Astrocyte (in vitro differentiated cells and primary cell): Measurements from ENCODE around the gene GSN. TPM values are rescaled to one million over a fixed set of nuclear protein-coding genes. Genes with fewer than 3 reads are reported as not detected.

Experiments used
- DNase-seq: peaks from one replicate; pipeline ENCODE4 v3.0.0-alpha.2; 2010; ENCODE audit warnings: low read depth
- FAIRE-seq: peaks from 2 replicates; lab custom pipeline; 2011; peaks lifted over from hg19 to GRCh38; lab: Jason Lieb, UNC
- H2AFZ ChIP-seq: 2 replicates; pipeline ENCODE4 v1.6.0; 2012; ENCODE audit warnings: low read depth, low read length, inconsistent platforms
- H3K27ac ChIP-seq: 2 replicates; pipeline ENCODE4 v1.5.1; 2011; ENCODE audit warnings: low read depth, low read length, inconsistent platforms
- H3K27me3 ChIP-seq: 2 replicates; pipeline ENCODE4 v1.6.0; 2011; ENCODE audit warnings: low read length, inconsistent platforms; ENCODE audit not compliant: insufficient read depth
- H3K36me3 ChIP-seq: 2 replicates; pipeline ENCODE4 v1.5.1; 2011; ENCODE audit warnings: low read length, inconsistent platforms; ENCODE audit not compliant: insufficient read depth
- H3K4me1 ChIP-seq: 2 replicates; pipeline ENCODE4 v1.5.1; 2011; ENCODE audit warnings: low read length, inconsistent platforms; ENCODE audit not compliant: insufficient read depth
- H3K4me2 ChIP-seq: 2 replicates; pipeline ENCODE4 v1.6.0; 2012; ENCODE audit warnings: low read length, inconsistent platforms
- H3K4me3 ChIP-seq: 2 replicates; pipeline ENCODE4 v1.5.1; 2011; ENCODE audit warnings: low read depth, mild to moderate bottlenecking, low read length, inconsistent platforms; ENCODE audit not compliant: insufficient read depth
- H3K79me2 ChIP-seq: 2 replicates; pipeline ENCODE4 v1.6.0; 2012; ENCODE audit warnings: mild to moderate bottlenecking, low read length, inconsistent platforms; ENCODE audit not compliant: insufficient read depth
- H3K9ac ChIP-seq: 2 replicates; pipeline ENCODE4 v1.6.0; 2012; ENCODE audit warnings: mild to moderate bottlenecking, low read length, inconsistent platforms
- H3K9me3 ChIP-seq: 2 replicates; pipeline ENCODE4 v1.5.1; 2012; ENCODE audit warnings: low read depth, mild to moderate bottlenecking, low read length, inconsistent platforms; ENCODE audit not compliant: insufficient read depth
- H4K20me1 ChIP-seq: 2 replicates; pipeline ENCODE4 v1.6.0; 2012; ENCODE audit warnings: low read length, inconsistent platforms; ENCODE audit not compliant: insufficient read depth
- H3K27ac Mint-ChIP-seq: one replicate; pipeline ENCODE4 v1.8.0; 2021; ENCODE audit warnings: mild to moderate bottlenecking, mixed read lengths; ENCODE audit not compliant: unreplicated experiment
- H3K27me3 Mint-ChIP-seq: one replicate; pipeline ENCODE4 v1.8.0; 2021; ENCODE audit warnings: low read depth, mixed read lengths; ENCODE audit not compliant: unreplicated experiment
- H3K36me3 Mint-ChIP-seq: one replicate; pipeline ENCODE4 v1.8.0; 2021; ENCODE audit warnings: low read depth, mixed read lengths; ENCODE audit not compliant: unreplicated experiment
- H3K4me1 Mint-ChIP-seq: one replicate; pipeline ENCODE4 v1.8.0; 2021; ENCODE audit warnings: low read depth, mixed read lengths; ENCODE audit not compliant: unreplicated experiment
- H3K4me3 Mint-ChIP-seq: one replicate; pipeline ENCODE4 v1.8.0; 2021; ENCODE audit warnings: mild to moderate bottlenecking, moderate library complexity, mixed read lengths; ENCODE audit not compliant: unreplicated experiment
- H3K9me3 Mint-ChIP-seq: one replicate; pipeline ENCODE4 v1.8.0; 2021; ENCODE audit warnings: mild to moderate bottlenecking, mixed read lengths; ENCODE audit not compliant: unreplicated experiment
- CTCF ChIP-seq: IDR thresholded peaks from 2 replicates; pipeline ENCODE4 v1.5.1; 2011; ENCODE audit warnings: low read depth, mild to moderate bottlenecking, inconsistent platforms, low read length, moderate library complexity; ENCODE audit not compliant: insufficient read depth
- EZH2 ChIP-seq: IDR thresholded peaks from 2 replicates; pipeline ENCODE4 v1.6.1; 2012; ENCODE audit warnings: mild to moderate bottlenecking, low read length, inconsistent platforms; ENCODE audit not compliant: insufficient read depth
- total RNA-seq: library from RNA; stranded (reverse); gene quantifications from 2 replicates; pipeline ENCODE4 v1.2.1, GENCODE V29; 2021

GSN gene
- total RNA-seq, 1 donor from 2014 or later = 260 TPM

DNA sequence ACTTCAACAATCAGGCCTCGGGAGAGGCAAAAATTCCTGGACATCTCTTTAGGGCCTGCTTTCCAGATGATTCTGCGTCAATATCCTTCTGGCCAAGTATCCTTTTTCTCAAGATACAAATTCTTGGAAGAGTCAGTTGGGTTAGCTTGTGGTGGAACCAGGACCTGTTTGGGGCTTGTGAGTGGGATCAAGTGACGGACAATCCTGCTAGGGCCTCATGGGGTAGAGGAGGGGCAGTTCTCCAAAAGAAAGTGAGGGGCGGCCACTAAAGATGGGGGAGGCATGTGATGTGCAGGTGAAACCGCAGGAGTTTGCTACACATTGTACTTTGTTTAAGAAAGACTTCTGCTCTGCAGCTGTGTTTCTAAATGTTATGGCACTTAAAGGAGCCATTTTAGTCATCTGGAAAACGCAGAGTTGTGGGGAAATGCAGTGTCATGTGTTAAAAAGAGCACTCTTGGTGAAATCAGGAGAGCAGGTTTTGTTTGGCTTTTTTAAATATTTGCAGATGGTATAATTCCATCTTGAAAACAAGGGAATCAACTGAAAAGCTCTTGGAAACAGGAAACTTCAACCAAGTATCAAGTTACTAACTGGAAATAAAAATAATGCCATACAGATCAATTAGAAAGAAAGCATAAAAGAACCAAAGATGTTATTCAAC is 27.4 kb upstream of the GSN start:
- TF ChIP-seq EZH2 = no peak
- TF ChIP-seq CTCF = no peak
- Mint-ChIP-seq H3K27me3 (peaks cover 8% of the 10 kb centered on the region), H3K9me3 (peaks cover 8% of the 10 kb centered on the region), H3K27ac (no peak overlapping the region), H3K4me1 (peaks cover 11% of the 10 kb centered on the region), H3K4me3 (no peak overlapping the region), H3K36me3 (peaks cover 7% of the 10 kb centered on the region)
- Histone ChIP-seq H2AFZ (no peak overlapping the region), H3K27me3 (no peaks in the 10 kb centered on the region), H3K27ac (no peak overlapping the region), H3K9ac (no peak overlapping the region), H3K36me3 (no peaks in the 10 kb centered on the region), H3K4me1 (peaks cover 4% of the 10 kb centered on the region), H3K4me2 (no peak overlapping the region), H3K9me3 (no peaks in the 10 kb centered on the region), H3K79me2 (no peaks in the 10 kb centered on the region), H4K20me1 (no peaks in the 10 kb centered on the region), H3K4me3 (no peak overlapping the region)
- no peak for DNase-seq
- FAIRE-seq = no peak

- H3K27ac Mint-ChIP-seq = no peak overlapping the region
- FAIRE-seq = no peak
- H3K9me3 Mint-ChIP-seq = peaks cover 8% of the 10 kb centered on the region
- H3K4me2 ChIP-seq = no peak overlapping the region
- no peak overlapping the region for H3K4me3 ChIP-seq
- H3K9me3 ChIP-seq = no peaks in the 10 kb centered on the region
- no peaks in the 10 kb centered on the region for H4K20me1 ChIP-seq
- peaks cover 7% of the 10 kb centered on the region for H3K36me3 Mint-ChIP-seq
- no peaks in the 10 kb centered on the region for H3K36me3 ChIP-seq
- no peak for TF ChIP-seq CTCF
- no peak overlapping the region for H3K27ac ChIP-seq
- H3K27me3 ChIP-seq = no peaks in the 10 kb centered on the region
- peaks cover 14% of the 10 kb centered on the region for H3K4me1 ChIP-seq
- peaks cover 7% of the 10 kb centered on the region for H3K27me3 Mint-ChIP-seq
- H3K9ac ChIP-seq = no peak overlapping the region
- H3K79me2 ChIP-seq = no peaks in the 10 kb centered on the region
- DNase-seq = peak; percentile 82
- peaks cover 20% of the 10 kb centered on the region for H3K4me1 Mint-ChIP-seq
- H2AFZ ChIP-seq = no peak overlapping the region
- no peak overlapping the region for H3K4me3 Mint-ChIP-seq
Measured at GRCh38 chr9:121242219-121242958, 25.6 kb upstream of the GSN start.

GRCh38 chr9:121242959-121243346 is 25.0 kb upstream of the GSN start:
- FAIRE-seq (no peak), DNase-seq (no peak)
- H3K9ac ChIP-seq = no peak overlapping the region
- Mint-ChIP-seq H3K9me3 (peaks cover 8% of the 10 kb centered on the region), H3K27me3 (peaks cover 6% of the 10 kb centered on the region), H3K4me3 (no peak overlapping the region), H3K36me3 (peaks cover 7% of the 10 kb centered on the region), H3K4me1 (peaks cover 23% of the 10 kb centered on the region), H3K27ac (no peak overlapping the region)
- H3K27me3 ChIP-seq = no peaks in the 10 kb centered on the region
- H3K4me2 ChIP-seq = no peak overlapping the region
- no peak overlapping the region for H3K4me3 ChIP-seq
- H2AFZ ChIP-seq = no peak overlapping the region
- H4K20me1 ChIP-seq = no peaks in the 10 kb centered on the region
- TF ChIP-seq EZH2 (no peak), CTCF (no peak)
- H3K4me1 ChIP-seq = peaks cover 17% of the 10 kb centered on the region
- no peaks in the 10 kb centered on the region for H3K79me2 ChIP-seq
- H3K36me3 ChIP-seq = no peaks in the 10 kb centered on the region
- no peak overlapping the region for H3K27ac ChIP-seq
- H3K9me3 ChIP-seq = no peaks in the 10 kb centered on the region
